Inflammatory macrophage (primary cell): ENCODE data around the gene FAM20B.

ENCODE experiments used
- DNase-seq, 2 donors: peaks; one replicate each; pipeline ENCODE4 v3.0.0-alpha.2; 2020 to 2022

The FAM20B gene

GRCh38 chr1:179048339-179049124 is 22.8 kb downstream of the FAM20B start:
- DNase-seq = no peak

DNA sequence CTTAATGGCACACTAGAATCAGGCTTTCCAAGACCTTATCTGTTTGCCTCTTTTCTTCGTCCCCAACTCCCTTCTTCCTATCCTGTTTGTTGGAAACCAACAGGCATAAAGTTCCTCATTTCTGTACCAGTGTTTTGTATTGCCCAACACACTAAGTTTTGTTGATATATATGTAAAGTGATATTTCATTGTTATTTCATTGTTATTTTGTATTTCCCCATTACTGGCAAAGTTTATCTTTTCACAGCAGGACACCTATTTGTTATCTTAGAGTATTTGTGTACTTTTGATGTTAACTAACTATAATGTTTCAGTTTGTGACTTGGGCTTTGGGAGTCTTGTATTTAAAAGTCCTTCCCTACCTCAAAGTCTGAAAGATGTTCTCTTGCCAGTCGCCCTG is 27.1 kb downstream of the FAM20B start:
- peak in 1 of 2 donors; percentile 24 for DNase-seq

GRCh38 chr1:179053486-179053885 is 27.8 kb downstream of the FAM20B start:
- no peak for DNase-seq

DNA sequence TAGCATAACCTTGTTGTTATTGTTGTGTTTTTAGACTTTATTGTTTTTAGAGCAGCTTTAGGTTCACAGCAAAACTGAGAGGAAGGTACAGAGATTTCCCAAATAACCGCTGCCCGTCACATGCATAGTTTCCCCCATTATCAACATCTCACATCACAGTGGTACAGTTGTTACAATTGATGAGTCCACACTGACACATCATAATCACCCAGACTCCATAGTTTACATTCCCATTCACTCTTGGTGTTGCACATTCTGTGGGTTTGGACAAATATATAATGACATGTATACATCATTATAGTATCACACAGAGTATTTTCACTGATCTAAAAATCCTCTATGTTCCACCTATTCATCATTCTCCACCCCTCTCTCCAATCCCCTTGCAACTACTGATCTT is 30.2 kb downstream of the FAM20B start:
- no peak for DNase-seq

GRCh38 chr1:179058487-179059483 is 33.1 kb downstream of the FAM20B start:
- peak; percentile 57 to 66 for DNase-seq

- no peak for DNase-seq
These were observed 35.9 kb downstream of the FAM20B start for GRCh38 chr1:179061360-179062282.

- DNase-seq = no peak
These were observed 40.8 kb downstream of the FAM20B start for GRCh38 chr1:179066471-179066870.

DNA sequence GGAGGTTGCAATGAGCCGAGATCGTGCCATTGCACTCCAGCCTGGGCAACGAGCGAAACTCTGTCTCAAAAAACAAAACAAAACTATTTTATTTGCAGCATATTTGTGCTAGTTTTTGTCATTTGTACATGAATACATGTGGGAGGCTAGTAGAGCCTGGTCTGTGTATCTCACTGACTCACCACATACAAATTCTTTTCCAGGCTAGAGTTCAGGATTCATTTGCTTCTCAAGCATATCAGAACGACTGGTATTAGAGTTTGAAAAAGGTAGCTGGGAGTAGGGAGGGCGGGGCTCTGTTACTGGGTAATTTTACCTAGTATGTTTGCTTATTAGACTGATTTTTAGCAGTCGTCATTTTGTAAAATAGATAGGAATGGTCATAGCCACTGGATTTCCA is 51.7 kb downstream of the FAM20B start:
- DNase-seq = no peak

DNA sequence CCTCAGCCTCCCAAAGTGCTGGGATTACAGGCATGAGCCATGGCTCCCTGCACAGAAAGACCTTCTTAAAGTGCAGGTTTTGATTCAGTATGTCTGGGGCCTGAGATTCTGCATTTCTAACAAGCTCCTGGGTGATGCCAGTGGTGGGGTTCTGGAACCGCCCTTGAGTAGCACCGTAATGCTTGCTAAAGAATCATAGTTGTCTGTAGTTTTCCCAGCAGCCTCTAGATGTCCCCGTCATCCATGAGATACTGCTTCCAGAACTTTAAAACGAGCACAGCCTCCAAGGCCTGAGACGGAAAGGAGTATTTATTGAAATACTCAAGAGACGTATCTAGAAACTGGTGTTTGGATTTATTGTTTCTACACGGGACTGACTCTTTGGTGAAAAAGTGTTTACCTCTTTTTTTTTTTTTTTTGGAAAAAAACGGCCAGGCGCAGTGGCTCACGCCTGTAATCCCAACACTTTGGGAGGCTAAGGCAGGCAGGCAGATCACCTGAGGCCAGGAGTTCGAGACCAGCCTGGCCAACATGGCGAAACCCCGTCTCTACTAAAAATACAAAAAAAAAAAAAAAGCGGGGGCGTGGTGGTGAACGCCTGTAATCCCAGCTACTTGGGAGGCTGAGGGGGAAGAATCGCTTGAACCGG is 53.5 kb downstream of the FAM20B start:
- DNase-seq = peak; percentile 78 to 86

GRCh38 chr1:179080866-179081686 is 55.4 kb downstream of the FAM20B start:
- peak; percentile 82 to 91 for DNase-seq

DNA sequence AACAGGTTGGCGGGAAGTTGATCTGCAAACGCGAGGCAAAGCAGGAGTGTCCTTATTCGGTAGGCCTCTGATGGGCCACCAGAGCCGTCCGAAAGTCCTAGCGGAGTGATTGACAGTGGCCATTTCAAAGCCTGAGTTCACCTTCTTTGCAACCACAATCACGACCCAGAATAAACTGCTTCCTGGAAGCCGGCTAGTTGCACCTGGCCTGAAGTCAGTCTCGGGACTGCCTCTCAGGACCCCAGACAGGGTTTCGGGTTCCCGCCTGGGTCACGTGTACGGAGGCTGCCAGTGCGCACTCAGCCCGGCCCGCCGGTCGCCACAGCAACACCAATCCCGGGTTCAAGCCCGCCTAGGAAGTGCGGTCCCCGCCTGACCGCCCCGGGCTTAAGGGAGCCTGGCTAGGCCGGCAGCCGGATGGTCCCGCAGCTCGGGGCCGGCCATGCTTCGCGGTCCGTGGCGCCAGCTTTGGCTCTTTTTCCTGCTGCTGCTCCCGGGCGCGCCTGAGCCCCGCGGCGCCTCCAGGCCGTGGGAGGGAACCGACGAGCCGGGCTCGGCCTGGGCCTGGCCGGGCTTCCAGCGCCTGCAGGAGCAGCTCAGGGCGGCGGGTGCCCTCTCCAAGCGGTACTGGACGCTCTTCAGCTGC is 56.1 kb downstream of the FAM20B start, which contains the start of gene TOR3A:
TSS of gene TOR3A (plus strand) at position 384 of the 646 bp plus-strand sequence. CDS start at position 443, 59 bp downstream.
- peak; percentile 79 to 91 for DNase-seq

DNA sequence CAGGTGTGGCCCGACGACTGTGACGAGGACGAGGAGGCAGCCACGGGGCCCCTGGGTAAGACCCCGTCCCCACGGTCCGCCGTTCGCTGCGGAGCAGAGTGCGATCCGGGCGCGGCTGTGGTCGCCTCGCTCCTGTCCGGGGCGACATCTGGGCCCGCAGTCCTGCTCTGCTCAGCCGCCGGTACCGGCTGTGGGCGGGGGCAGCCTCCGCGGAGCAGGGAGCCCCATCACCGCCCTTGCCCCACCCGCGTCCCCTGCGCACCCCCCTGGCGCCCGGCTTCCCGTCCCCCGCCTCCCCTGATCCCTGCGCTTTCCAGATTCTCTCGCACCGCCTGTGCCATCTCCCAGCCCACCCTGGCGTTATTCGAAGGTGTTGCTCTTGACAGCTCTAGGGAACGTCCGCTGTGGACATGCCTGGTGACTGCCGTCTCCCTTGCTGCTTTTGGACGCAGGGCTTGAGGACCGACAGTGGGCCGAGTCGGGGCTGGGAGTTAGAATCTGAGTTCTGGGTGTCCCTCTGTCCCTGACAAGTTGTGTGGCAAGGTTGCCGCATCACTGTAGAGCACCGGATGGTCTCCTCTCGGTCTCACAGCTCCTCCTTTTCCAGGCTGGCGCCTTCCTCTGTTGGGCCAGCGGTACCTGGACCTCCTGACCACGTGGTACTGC is 56.8 kb downstream of the FAM20B start:
- peak in 1 of 2 donors; percentile 17 for DNase-seq

DNA sequence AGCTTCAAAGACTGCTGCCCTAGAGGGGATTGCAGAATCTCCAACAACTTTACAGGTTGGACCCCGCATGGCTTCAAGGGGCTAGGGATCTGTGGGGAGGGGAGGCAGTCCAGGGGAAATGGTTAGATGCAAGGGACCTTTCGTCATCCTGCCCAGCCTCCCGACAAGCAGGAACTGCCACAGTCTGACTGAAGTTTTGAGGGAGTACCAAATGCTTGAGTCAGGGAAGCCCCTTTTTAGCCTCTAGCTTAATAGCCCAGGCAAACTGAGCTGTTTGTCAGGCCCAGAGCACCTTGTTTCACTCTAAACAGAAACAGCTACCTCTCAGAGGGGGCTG is 57.3 kb downstream of the FAM20B start:
- peak; percentile 24 to 46 for DNase-seq

- no peak for DNase-seq
These were observed 57.8 kb downstream of the FAM20B start for GRCh38 chr1:179083533-179083932.

DNA sequence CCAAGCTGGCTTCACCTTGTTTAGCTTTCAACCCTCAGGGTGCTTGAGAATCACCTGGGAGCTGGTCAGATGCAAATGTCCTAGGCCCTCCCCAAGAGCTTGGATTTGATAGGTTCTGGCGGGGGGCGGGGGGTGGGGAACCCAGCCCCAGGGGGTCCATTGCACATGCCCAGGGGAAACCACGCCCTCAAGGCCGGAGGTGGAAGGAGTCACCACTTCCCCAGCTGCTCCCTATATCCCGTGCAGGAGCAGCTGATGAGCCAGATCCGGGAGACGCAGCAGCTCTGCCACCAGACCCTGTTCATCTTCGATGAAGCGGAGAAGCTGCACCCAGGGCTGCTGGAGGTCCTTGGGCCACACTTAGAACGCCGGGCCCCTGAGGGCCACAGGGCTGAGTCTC is 62.0 kb downstream of the FAM20B start:
- no peak for DNase-seq

DNA sequence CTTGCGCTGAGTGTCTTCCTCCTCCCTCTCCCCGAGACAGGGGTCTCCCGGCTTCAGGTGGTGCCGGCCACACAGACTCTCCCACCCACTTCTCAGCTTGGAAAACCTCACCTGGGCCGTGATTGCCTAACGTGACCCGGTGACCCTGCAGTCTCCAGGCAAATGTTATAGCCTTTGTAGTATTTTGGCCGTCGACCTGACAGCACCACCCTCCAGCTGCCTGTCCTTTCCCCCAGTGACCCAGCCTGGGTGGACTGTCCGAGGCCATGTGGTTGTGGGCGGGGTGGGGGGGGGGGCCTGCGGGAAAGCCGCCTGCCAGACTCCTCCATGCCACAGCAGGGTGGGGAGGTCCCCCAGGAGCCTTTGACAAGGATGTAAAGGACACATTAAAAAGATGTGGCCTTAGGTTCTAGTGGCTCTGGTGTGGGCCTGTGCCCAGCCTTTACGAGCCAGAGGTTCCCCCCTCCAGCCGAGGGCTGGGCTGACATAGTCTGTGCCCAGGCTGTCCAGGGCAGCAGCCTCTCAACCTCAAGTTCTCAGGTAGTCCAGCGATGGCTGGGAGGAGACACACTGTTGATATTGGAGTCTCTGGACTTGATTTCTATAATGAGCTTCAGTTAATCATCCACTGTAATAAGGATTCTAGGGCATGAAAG is 64.3 kb downstream of the FAM20B start:
- no peak for DNase-seq

DNA sequence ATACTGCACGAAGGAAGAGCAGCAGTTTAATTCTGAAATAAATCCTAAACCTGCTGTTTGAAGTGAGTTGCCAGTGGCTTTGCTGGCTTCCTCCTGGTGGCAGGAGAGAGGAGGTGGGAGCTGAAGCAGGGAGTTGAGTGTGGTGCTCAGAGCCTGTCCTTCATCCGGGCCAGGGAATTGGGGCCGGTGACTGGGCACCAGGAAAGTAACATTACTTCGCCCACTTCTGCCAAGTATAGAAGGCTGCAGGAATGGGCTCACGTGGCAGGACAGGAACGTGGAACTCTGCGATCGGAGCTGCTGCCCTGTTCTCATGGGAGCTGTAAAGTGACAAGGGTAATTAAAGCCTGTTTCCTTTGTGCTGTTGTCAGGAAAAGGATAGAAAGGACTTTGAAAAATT is 64.8 kb downstream of the FAM20B start:
- DNase-seq = no peak

GRCh38 chr1:179090923-179091322 is 65.2 kb downstream of the FAM20B start:
- no peak for DNase-seq

GRCh38 chr1:179091691-179092165 is 66.0 kb downstream of the FAM20B start:
- DNase-seq = peak; percentile 46 to 58
